ENCODE results near the gene MIPOL1. TPM values are rescaled to one million over a fixed set of nuclear protein-coding genes. Genes with fewer than 3 reads are reported as not detected.
A peak's percentile ranks its signal among the peaks of the same experiment; 100 is the strongest.

The MIPOL1 gene
- total and polyA plus RNA-seq, 2 donors (not counting 3 experiments of a cell fraction or from before 2014, with no cell fraction given): 3.4 to 33.5 TPM

GRCh38 chr14:37230551-37231194, 32.9 kb downstream of the MIPOL1 start:
- DNase-seq (ENCODE audit: low read depth, low spot score) (peak; percentile 66), FAIRE-seq (peak; percentile 63)
- Histone ChIP-seq H3K4me3 (replicated peaks in 1 of 3; ENCODE audit: insufficient read depth in 1 of 3, low read depth in 1 of 3, low read length in 3 of 3) (no peak overlapping the region), H2AFZ (ENCODE audit: low read depth, low read length) (no peak overlapping the region), H3K9me1 (replicated peaks; ENCODE audit: control insufficient read depth, extremely low read depth, insufficient read depth, low read length) (no peaks in the 10 kb centered on the region), H3K9me3 (replicated peaks; ENCODE audit: control insufficient read depth, insufficient read depth, low read length) (no peaks in the 10 kb centered on the region), H4K20me1 (replicated peaks; ENCODE audit: control insufficient read depth, extremely low read depth, insufficient read depth, low read length) (peaks cover 4% of the 10 kb centered on the region), H3K36me3 (ENCODE audit: control insufficient read depth in 2 of 2, extremely low read depth in 1 of 2, insufficient read depth in 2 of 2, low read length in 2 of 2) (no peaks in the 10 kb centered on the region), H3K9ac (replicated peaks; ENCODE audit: extremely low read depth, insufficient read depth, low read length) (no peak overlapping the region), H3K4me2 (ENCODE audit: insufficient read depth, low read length) (no peak overlapping the region), H3K27me3 (ENCODE audit: control insufficient read depth in 2 of 2, insufficient read depth in 2 of 2, low read length in 2 of 2) (no peaks in the 10 kb centered on the region), H3K27ac (ENCODE audit: insufficient read depth, low read depth, low read length) (no peak overlapping the region), H3K79me2 (ENCODE audit: control insufficient read depth, insufficient read depth, low read length) (peaks cover 36% of the 10 kb centered on the region), H3K4me1 (ENCODE audit: control insufficient read depth, extremely low read depth, insufficient read depth, low read length) (no peaks in the 10 kb centered on the region)
- dilution Hi-C loops (cut with MboI; ENCODE audit: extremely low pct_ligation_motif_present, low sequenced_read_pairs) (no loop called here), intact Hi-C loops (cut with micrococcal nuclease) (loop anchor here (1.0 to 5.0 kb wide), 4 partner anchors 58 to 644 kb away; partner anchors contain the start of gene SLC25A21)
- TF ChIP-seq FOS (IDR thresholded peaks at IDR 0.05; ENCODE audit: borderline replicate concordance, insufficient read depth, low read length) (no peak), MYC (IDR thresholded peaks at IDR 0.05; ENCODE audit: low read depth, low read length) (no peak), CTCF (IDR thresholded peaks at IDR 0.05; ENCODE audit: extremely low read depth in 1 of 2, insufficient read depth in 1 of 2, low read depth in 1 of 2, low read length in 2 of 2) (peak; percentile 40 to 54), POLR2A (IDR thresholded peaks at IDR 0.05; ENCODE audit: low read depth, low read length) (no peak), GATA2 (IDR thresholded peaks at IDR 0.05; ENCODE audit: insufficient read depth, insufficient read length, low read depth, low read length) (no peak)
- ChIA-PET POLR2A (no interaction called here), CTCF (interaction anchor here (0.5 to 8.5 kb wide), 68 partner anchors 9 to 1160 kb away, joined by 3 to 79 read pairs (median 4); partner anchors contain the start of genes FOXA1, MIPOL1, SLC25A21 and TTC6)
- no TSS peak for BruUV-seq (replicated peaks)
